GM23338 (cell line): ENCODE results near the gene DNAJC1. TPM values are rescaled to one million over a fixed set of nuclear protein-coding genes. Genes with fewer than 3 reads are reported as not detected.

ENCODE experiments used
- ATAC-seq: fragments of 200-7000 bp; cut with Tn5 transposase; 3 replicates; pipeline ENCODE4 v1.9.1; 2020
- DNase-seq: peaks from one replicate; pipeline ENCODE4 v3.0.0-alpha.2; 2015; ENCODE audit warnings: low spot score
- H2AFZ ChIP-seq: fragments of 200-600 bp; sonication (generic); 2 replicates; pipeline ENCODE4 v1.8.0; 2016; ENCODE audit warnings: antibody characterized with exemption, mild to moderate bottlenecking, moderate library complexity
- H3F3A ChIP-seq: fragments of 200-600 bp; sonication (generic); replicated peaks from 2 replicates; pipeline ENCODE4 v1.8.0; 2017; ENCODE audit warnings: antibody characterized with exemption, mixed run types, low read depth
- H3K27ac ChIP-seq: fragments of 200-600 bp; sonication (generic); 2 replicates; pipeline ENCODE4 v1.6.1; 2016; ENCODE audit warnings: low read depth
- H3K27me3 ChIP-seq: fragments of 200-600 bp; sonication (generic); 2 replicates; pipeline ENCODE4 v1.8.0; 2016; ENCODE audit warnings: mild to moderate bottlenecking, mixed run types, moderate library complexity; ENCODE audit not compliant: insufficient read depth
- H3K36me3 ChIP-seq: fragments of 200-600 bp; sonication (generic); 2 replicates; pipeline ENCODE4 v1.8.0; 2016; ENCODE audit warnings: mild to moderate bottlenecking; ENCODE audit not compliant: insufficient read depth
- H3K4me1 ChIP-seq: fragments of 200-600 bp; sonication (generic); 2 replicates; pipeline ENCODE4 v1.8.0; 2016; ENCODE audit warnings: mild to moderate bottlenecking, moderate library complexity; ENCODE audit not compliant: insufficient read depth
- H3K4me2 ChIP-seq: fragments of 200-600 bp; sonication (generic); 2 replicates; pipeline ENCODE4 v1.7.1; 2017; ENCODE audit warnings: mixed run types
- H3K4me3 ChIP-seq: fragments of 200-600 bp; sonication (generic); 2 replicates; pipeline ENCODE4 v1.6.1; 2016; ENCODE audit warnings: mixed run types
- H3K79me2 ChIP-seq: fragments of 200-600 bp; sonication (generic); replicated peaks from 2 replicates; pipeline ENCODE4 v1.8.0; 2017; ENCODE audit warnings: mild to moderate bottlenecking; ENCODE audit not compliant: insufficient read depth
- H3K9me2 ChIP-seq: fragments of 200-600 bp; sonication (generic); 2 replicates; pipeline ENCODE4 v1.8.0; 2017; ENCODE audit not compliant: insufficient read depth
- H4K20me1 ChIP-seq: fragments of 200-600 bp; sonication (generic); replicated peaks from 2 replicates; pipeline ENCODE4 v1.8.0; 2017; ENCODE audit warnings: mild to moderate bottlenecking; ENCODE audit not compliant: insufficient read depth
- H3K27ac Mint-ChIP-seq: 2 replicates; pipeline ENCODE4 v1.8.0; 2020; ENCODE audit warnings: inconsistent platforms, mild to moderate bottlenecking, moderate library complexity, mixed read lengths
- H3K27me3 Mint-ChIP-seq: 3 replicates; pipeline ENCODE4 v1.8.0; 2022; ENCODE audit warnings: low read depth, mild to moderate bottlenecking, moderate library complexity, mixed read lengths, inconsistent platforms; ENCODE audit not compliant: insufficient read depth, poor library complexity
- H3K36me3 Mint-ChIP-seq: 3 replicates; pipeline ENCODE4 v1.8.0; 2021; ENCODE audit warnings: low read depth, mild to moderate bottlenecking, inconsistent platforms, moderate library complexity, mixed read lengths
- H3K4me1 Mint-ChIP-seq: 3 replicates; pipeline ENCODE4 v1.8.0; 2020; ENCODE audit warnings: mild to moderate bottlenecking, inconsistent platforms, mixed read lengths
- H3K4me3 Mint-ChIP-seq: 3 replicates; pipeline ENCODE4 v1.8.0; 2021; ENCODE audit warnings: moderate library complexity, mild to moderate bottlenecking, inconsistent platforms, mixed read lengths
- H3K9me3 Mint-ChIP-seq: 3 replicates; pipeline ENCODE4 v1.8.0; 2020; ENCODE audit warnings: moderate library complexity, mild to moderate bottlenecking, inconsistent platforms, mixed read lengths
- NANOG ChIP-seq: IDR thresholded peaks from 2 replicates; pipeline ENCODE4 v1.6.1; 2016; ENCODE audit warnings: antibody characterized with exemption, borderline replicate concordance
- POLR2AphosphoS5 ChIP-seq: IDR thresholded peaks from 2 replicates; pipeline ENCODE4 v1.6.1; 2016; ENCODE audit warnings: antibody characterized with exemption, low read depth
- STAT1 ChIP-seq: IDR thresholded peaks from one replicate; pipeline ENCODE4 v1.6.1; 2016; ENCODE audit warnings: antibody characterized with exemption; ENCODE audit not compliant: unreplicated experiment
- ZNF114 ChIP-seq: fragments of 250-450 bp; sonication (Bioruptor Pico); IDR thresholded peaks from 2 replicates; pipeline ENCODE4 v1.5.0; 2020; ENCODE audit warnings: mild to moderate bottlenecking, moderate library complexity
- polyA plus RNA-seq: library from polyadenylated mRNA; unstranded; fragments of >200 nt; fragmentation: Nextera tagmentation; extraction: Ambion mirVana; gene quantifications from 2 replicates; pipeline ENCODE4 v1.2.1, GENCODE V29; 2016
- total RNA-seq: library from RNA; depleted of rRNA; stranded (reverse); fragments of >200 nt; shearing (Covaris generic); gene quantifications from 2 replicates; pipeline ENCODE4 v1.2.3, GENCODE V29; 2014
- TF ChIP-seq, protein P1 (sequence below): IDR thresholded peaks from 2 replicates; pipeline ENCODE4 v1.6.1; 2016; ENCODE audit warnings: antibody characterized with exemption
- TF ChIP-seq, protein P2 (sequence below): fragments of 250-450 bp; sonication (Bioruptor Pico); IDR thresholded peaks from 2 replicates; pipeline ENCODE4 v1.5.0; 2020; ENCODE audit warnings: mild to moderate bottlenecking, moderate library complexity
- TF ChIP-seq, protein P3 (sequence below), 2 experiments: fragments of 200-600 bp in 1 of 2; sonication (generic) in 1 of 2; conservative IDR thresholded peaks; 2 replicates each; pipeline versions ENCODE4 v1.5.1 to v1.6.1; 2016 to 2017; ENCODE audit warnings: antibody characterized with exemption in 2 of 2, low read depth in 2 of 2, mild to moderate bottlenecking in 2 of 2, moderate library complexity in 1 of 2

DNAJC1 gene
- total and polyA plus RNA-seq, 2 experiments from 2014 or later, result 38.6 to 45.3 TPM

DNA sequence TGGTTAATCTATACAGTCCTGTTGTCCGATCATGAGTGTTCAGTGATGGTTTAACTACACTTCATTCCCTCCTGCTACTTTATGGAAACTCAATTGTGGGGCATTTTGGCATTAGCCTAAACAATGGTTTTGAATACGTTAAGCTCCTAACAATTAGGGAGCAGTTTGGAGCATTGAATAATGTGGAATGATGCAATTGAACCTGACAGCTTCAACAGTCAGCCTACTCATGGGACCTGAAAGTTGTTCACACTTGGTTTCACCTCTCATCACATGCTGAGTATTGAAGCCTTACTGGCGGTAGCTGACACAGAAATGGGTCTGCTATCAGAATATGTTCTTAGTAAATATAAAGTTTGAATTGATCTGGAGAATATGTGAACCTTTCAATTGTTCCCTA lies 283.4 kb downstream of the DNAJC1 start:
- Mint-ChIP-seq H3K36me3 (peaks cover 14% of the 10 kb centered on the region; the same call in 2 of the 3 replicates), H3K27ac (peak overlapping the region; percentile 89), H3K4me3 (no peak overlapping the region), H3K27me3 (peaks cover 9% of the 10 kb centered on the region), H3K4me1 (peaks cover 27% of the 10 kb centered on the region), H3K9me3 (no peaks in the 10 kb centered on the region)
- no peaks in the 10 kb centered on the region for H3K27me3 ChIP-seq
- H3K79me2 ChIP-seq, result no peaks in the 10 kb centered on the region
- H3K4me3 ChIP-seq, result no peak overlapping the region
- peak; percentile 57 for DNase-seq
- H2AFZ ChIP-seq, result no peak overlapping the region
- H3K4me2 ChIP-seq, result no peak overlapping the region
- H3F3A ChIP-seq, result no peaks in the 10 kb centered on the region
- no peaks in the 10 kb centered on the region for H3K9me2 ChIP-seq
- no peaks in the 10 kb centered on the region for H4K20me1 ChIP-seq
- H3K27ac ChIP-seq, result peak overlapping the region; percentile 1; the same call in 1 of the 2 replicates
- TF ChIP-seq, protein P1, sequence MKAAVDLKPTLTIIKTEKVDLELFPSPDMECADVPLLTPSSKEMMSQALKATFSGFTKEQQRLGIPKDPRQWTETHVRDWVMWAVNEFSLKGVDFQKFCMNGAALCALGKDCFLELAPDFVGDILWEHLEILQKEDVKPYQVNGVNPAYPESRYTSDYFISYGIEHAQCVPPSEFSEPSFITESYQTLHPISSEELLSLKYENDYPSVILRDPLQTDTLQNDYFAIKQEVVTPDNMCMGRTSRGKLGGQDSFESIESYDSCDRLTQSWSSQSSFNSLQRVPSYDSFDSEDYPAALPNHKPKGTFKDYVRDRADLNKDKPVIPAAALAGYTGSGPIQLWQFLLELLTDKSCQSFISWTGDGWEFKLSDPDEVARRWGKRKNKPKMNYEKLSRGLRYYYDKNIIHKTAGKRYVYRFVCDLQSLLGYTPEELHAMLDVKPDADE, result no peak
- no peak for TF ChIP-seq ZNF114 (CRISPR knock-in tag)
- TF ChIP-seq, protein P2, sequence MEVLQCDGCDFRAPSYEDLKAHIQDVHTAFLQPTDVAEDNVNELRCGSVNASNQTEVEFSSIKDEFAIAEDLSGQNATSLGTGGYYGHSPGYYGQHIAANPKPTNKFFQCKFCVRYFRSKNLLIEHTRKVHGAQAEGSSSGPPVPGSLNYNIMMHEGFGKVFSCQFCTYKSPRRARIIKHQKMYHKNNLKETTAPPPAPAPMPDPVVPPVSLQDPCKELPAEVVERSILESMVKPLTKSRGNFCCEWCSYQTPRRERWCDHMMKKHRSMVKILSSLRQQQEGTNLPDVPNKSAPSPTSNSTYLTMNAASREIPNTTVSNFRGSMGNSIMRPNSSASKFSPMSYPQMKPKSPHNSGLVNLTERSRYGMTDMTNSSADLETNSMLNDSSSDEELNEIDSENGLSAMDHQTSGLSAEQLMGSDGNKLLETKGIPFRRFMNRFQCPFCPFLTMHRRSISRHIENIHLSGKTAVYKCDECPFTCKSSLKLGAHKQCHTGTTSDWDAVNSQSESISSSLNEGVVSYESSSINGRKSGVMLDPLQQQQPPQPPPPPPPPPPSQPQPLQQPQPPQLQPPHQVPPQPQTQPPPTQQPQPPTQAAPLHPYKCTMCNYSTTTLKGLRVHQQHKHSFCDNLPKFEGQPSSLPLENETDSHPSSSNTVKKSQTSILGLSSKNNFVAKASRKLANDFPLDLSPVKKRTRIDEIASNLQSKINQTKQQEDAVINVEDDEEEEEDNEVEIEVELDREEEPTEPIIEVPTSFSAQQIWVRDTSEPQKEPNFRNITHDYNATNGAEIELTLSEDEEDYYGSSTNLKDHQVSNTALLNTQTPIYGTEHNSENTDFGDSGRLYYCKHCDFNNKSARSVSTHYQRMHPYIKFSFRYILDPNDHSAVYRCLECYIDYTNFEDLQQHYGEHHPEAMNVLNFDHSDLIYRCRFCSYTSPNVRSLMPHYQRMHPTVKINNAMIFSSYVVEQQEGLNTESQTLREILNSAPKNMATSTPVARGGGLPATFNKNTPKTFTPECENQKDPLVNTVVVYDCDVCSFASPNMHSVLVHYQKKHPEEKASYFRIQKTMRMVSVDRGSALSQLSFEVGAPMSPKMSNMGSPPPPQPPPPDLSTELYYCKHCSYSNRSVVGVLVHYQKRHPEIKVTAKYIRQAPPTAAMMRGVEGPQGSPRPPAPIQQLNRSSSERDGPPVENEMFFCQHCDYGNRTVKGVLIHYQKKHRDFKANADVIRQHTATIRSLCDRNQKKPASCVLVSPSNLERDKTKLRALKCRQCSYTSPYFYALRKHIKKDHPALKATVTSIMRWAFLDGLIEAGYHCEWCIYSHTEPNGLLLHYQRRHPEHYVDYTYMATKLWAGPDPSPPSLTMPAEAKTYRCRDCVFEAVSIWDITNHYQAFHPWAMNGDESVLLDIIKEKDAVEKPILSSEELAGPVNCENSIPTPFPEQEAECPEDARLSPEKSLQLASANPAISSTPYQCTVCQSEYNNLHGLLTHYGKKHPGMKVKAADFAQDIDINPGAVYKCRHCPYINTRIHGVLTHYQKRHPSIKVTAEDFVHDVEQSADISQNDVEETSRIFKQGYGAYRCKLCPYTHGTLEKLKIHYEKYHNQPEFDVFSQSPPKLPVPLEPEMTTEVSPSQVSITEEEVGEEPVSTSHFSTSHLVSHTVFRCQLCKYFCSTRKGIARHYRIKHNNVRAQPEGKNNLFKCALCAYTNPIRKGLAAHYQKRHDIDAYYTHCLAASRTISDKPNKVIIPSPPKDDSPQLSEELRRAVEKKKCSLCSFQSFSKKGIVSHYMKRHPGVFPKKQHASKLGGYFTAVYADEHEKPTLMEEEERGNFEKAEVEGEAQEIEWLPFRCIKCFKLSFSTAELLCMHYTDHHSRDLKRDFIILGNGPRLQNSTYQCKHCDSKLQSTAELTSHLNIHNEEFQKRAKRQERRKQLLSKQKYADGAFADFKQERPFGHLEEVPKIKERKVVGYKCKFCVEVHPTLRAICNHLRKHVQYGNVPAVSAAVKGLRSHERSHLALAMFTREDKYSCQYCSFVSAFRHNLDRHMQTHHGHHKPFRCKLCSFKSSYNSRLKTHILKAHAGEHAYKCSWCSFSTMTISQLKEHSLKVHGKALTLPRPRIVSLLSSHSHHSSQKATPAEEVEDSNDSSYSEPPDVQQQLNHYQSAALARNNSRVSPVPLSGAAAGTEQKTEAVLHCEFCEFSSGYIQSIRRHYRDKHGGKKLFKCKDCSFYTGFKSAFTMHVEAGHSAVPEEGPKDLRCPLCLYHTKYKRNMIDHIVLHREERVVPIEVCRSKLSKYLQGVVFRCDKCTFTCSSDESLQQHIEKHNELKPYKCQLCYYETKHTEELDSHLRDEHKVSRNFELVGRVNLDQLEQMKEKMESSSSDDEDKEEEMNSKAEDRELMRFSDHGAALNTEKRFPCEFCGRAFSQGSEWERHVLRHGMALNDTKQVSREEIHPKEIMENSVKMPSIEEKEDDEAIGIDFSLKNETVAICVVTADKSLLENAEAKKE (CRISPR knock-in tag), result 0 out of 2 replicates have a peak, but pooled peaks have one; percentile 36
- TF ChIP-seq POLR2AphosphoS5, result no peak
- TF ChIP-seq, protein P3, sequence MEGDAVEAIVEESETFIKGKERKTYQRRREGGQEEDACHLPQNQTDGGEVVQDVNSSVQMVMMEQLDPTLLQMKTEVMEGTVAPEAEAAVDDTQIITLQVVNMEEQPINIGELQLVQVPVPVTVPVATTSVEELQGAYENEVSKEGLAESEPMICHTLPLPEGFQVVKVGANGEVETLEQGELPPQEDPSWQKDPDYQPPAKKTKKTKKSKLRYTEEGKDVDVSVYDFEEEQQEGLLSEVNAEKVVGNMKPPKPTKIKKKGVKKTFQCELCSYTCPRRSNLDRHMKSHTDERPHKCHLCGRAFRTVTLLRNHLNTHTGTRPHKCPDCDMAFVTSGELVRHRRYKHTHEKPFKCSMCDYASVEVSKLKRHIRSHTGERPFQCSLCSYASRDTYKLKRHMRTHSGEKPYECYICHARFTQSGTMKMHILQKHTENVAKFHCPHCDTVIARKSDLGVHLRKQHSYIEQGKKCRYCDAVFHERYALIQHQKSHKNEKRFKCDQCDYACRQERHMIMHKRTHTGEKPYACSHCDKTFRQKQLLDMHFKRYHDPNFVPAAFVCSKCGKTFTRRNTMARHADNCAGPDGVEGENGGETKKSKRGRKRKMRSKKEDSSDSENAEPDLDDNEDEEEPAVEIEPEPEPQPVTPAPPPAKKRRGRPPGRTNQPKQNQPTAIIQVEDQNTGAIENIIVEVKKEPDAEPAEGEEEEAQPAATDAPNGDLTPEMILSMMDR (conservative IDR thresholded peaks at IDR 0.05; ENCODE audit: low read depth in 2 of 2), result no peak
- peak; percentile 80; the same call in 1 of the 2 replicates for TF ChIP-seq NANOG
- no peak for TF ChIP-seq STAT1
- no peaks in the 10 kb centered on the region; the same call in 1 of the 2 replicates for H3K36me3 ChIP-seq
- H3K4me1 ChIP-seq, result peaks cover 22% of the 10 kb centered on the region
- peak; percentile 69 for ATAC-seq
